Kidney (tissue), 14 donors: ENCODE results near the gene WIZ. TPM values are rescaled to one million over a fixed set of nuclear protein-coding genes. Genes with fewer than 3 reads are reported as not detected.
A peak's percentile ranks its signal among the peaks of the same experiment; 100 is the strongest.

Source experiments
- DNase-seq, 5 donors: peaks; one replicate each; pipeline ENCODE4 v3.0.0-alpha.2; 2013 to 2020
- FAIRE-seq: peaks from 2 replicates; lab custom pipeline; 2012; peaks lifted over from hg19 to GRCh38; lab: Jason Lieb, UNC
- H3K27ac ChIP-seq, 2 donors: one replicate each; pipeline ENCODE4 v1.7.0; 2013; ENCODE audit warnings: low read depth in 2 of 2, low read length in 2 of 2, inconsistent platforms in 1 of 2
- H3K27me3 ChIP-seq: one replicate; pipeline ENCODE4 v1.7.1; 2013; ENCODE audit warnings: low read length, inconsistent platforms; ENCODE audit not compliant: control insufficient read depth, insufficient read depth
- H3K36me3 ChIP-seq, 3 donors: one replicate each; pipeline versions ENCODE4 v1.7.0 to v1.7.1; 2013; ENCODE audit warnings: low read length in 3 of 3, control low read depth in 1 of 3, inconsistent platforms in 1 of 3; ENCODE audit not compliant: insufficient read depth in 3 of 3, control insufficient read depth in 2 of 3
- H3K4me1 ChIP-seq, 3 donors: one replicate each; pipeline versions ENCODE4 v1.7.0 to v1.7.1; 2013; ENCODE audit warnings: low read length in 3 of 3, inconsistent platforms in 1 of 3, low read depth in 1 of 3; ENCODE audit not compliant: control insufficient read depth in 2 of 3, insufficient read depth in 2 of 3
- H3K4me3 ChIP-seq, 3 donors: one replicate each; pipeline versions ENCODE4 v1.7.0 to v1.8.1; 2013; ENCODE audit warnings: low read length in 3 of 3, control low read depth in 1 of 3, inconsistent platforms in 1 of 3
- H3K9ac ChIP-seq, 3 donors: one replicate each; pipeline versions ENCODE4 v1.7.0 to v1.7.1; 2013; ENCODE audit warnings: low read length in 3 of 3, control low read depth in 1 of 3, inconsistent platforms in 1 of 3
- H3K9me3 ChIP-seq, 3 donors: one replicate each; pipeline versions ENCODE4 v1.7.0 to v1.7.1; 2013; ENCODE audit warnings: low read length in 3 of 3, control low read depth in 1 of 3, inconsistent platforms in 1 of 3; ENCODE audit not compliant: control insufficient read depth in 2 of 3, insufficient read depth in 1 of 3
- intact Hi-C: fragments of 100-400 bp; cut with DNase I; formaldehyde crosslinking; loops from one replicate; pipeline ENCODE4 v1.11.1; 2022
- polyA plus RNA-seq: library from polyadenylated mRNA; stranded (reverse); fragments of 350-450 nt; fragmentation: Illumina TruSeq; extraction: RNeasy Lipid Tissue Mini Kit (QIAGEN cat#74804); gene quantifications from one replicate; pipeline ENCODE4 v1.2.3, GENCODE V29; 2014; ENCODE audit warnings: low read depth, low replicate concordance; ENCODE audit not compliant: insufficient read depth
- total RNA-seq: library from RNA; stranded (reverse); fragmentation: NEBNext Ultra II Directional; extraction: Animal tissue kit (Norgen Biotek cat#: 25700); gene quantifications from one replicate; pipeline ENCODE4 v1.2.1, GENCODE V29; 2021
- TF ChIP-seq, protein P1 (sequence below): IDR thresholded peaks from 3 replicates; pipeline ENCODE4 v1.5.1; 2012; ENCODE audit warnings: mild to moderate bottlenecking, moderate library complexity, borderline replicate concordance; ENCODE audit not compliant: insufficient read depth; ENCODE audit errors: extremely low read depth
- donor health status: control.
- donor health status: control.
- donor health status: control.
- donor health status: control.
- donor health status: control.
- donor health status: DM: yes; HTN: yes; CAD: no.
- donor health status: Normal renal cell carcinoma (clear cell type).

Gene WIZ
- total and polyA plus RNA-seq, 2 donors from 2014 or later, result 15.4 to 37.1 TPM

DNA sequence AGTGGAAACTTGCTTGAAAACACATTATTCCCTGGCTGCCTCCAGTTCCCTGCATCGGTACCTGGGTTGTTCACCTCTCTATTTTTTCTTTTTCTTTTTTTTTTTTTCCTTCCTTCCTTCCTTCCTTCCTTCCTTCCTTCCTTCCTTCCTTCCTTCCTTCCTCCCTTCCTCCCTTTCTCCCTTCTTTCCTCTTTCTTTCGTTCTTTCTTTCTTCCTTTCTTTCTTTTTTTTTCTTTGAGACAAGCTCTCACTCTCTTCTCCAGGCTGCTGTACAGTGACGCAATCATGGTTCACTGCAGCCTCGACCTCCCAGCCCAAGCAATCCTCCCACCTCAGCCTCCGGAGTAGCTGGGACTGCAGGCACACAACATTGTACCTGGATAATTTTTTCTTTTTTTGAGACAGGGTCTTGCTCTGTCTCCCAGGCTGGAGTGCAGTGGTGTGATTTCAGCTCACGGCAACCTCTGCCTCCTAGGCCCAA lies 18.0 kb upstream of the WIZ start:
- intact Hi-C loops, result no loop called here
- Histone ChIP-seq H3K27ac (no peak overlapping the region), H3K9me3 (no peaks in the 10 kb centered on the region), H3K27me3 (peaks cover 6% of the 10 kb centered on the region), H3K4me1 (peaks cover 0 to 4% (median 0%) of the 10 kb centered on the region in 3 donors), H3K36me3 (no peaks in the 10 kb centered on the region), H3K4me3 (no peak overlapping the region), H3K9ac (no peak overlapping the region)
- TF ChIP-seq, protein P1, sequence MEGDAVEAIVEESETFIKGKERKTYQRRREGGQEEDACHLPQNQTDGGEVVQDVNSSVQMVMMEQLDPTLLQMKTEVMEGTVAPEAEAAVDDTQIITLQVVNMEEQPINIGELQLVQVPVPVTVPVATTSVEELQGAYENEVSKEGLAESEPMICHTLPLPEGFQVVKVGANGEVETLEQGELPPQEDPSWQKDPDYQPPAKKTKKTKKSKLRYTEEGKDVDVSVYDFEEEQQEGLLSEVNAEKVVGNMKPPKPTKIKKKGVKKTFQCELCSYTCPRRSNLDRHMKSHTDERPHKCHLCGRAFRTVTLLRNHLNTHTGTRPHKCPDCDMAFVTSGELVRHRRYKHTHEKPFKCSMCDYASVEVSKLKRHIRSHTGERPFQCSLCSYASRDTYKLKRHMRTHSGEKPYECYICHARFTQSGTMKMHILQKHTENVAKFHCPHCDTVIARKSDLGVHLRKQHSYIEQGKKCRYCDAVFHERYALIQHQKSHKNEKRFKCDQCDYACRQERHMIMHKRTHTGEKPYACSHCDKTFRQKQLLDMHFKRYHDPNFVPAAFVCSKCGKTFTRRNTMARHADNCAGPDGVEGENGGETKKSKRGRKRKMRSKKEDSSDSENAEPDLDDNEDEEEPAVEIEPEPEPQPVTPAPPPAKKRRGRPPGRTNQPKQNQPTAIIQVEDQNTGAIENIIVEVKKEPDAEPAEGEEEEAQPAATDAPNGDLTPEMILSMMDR, result no peak
- DNase-seq, result peak in 1 of 5 donors; percentile 23
- FAIRE-seq, result no peak

DNA sequence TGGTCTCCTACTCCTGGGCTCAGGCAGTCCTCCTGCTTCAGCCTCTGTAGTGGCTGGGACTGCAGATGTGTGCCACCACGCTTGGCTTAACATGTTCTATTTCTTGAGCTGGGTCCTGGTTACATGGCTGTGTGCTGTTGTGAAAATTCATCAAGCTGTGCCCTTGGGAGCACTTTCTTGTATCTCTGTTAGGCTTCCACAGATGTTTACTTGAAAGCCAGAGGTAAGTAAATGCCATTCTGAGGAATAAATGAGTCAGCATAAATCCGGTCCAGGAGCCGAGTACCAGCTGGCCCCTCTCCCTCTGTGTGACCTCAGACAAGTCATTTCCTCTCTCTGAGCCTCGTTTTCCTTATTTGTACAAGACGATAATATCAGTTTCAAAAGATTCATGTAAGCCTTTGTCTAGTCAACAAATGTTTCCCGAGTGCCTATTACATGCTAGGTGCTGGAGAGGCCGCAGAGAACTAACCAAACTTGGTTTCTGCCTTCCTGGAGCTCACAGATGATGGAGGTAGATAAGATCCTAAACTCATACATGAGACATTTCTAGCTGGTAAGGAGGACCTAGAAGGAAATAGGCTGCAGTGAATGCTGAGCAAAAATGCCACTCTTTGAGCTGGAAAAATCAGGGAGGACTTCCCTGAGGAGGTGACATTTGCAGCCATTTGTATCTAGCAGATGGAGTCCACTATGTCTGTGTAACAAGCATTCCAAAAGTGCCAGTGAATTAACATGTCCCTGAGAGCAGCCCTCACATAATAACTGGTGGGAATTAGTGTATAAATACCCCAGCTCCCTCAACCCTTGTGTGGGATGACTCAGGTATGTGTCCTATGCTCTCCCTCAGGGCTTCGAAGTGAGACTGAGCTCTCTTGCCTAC lies 17.3 kb upstream of the WIZ start:
- H3K4me3 ChIP-seq, result no peak overlapping the region
- H3K9ac ChIP-seq, result no peak overlapping the region
- H3K27ac ChIP-seq, result no peak overlapping the region
- intact Hi-C loops, result no loop called here
- H3K4me1 ChIP-seq, result peaks cover 0 to 4% (median 0%) of the 10 kb centered on the region in 3 donors
- TF ChIP-seq, protein P1, result no peak
- peaks cover 6% of the 10 kb centered on the region for H3K27me3 ChIP-seq
- DNase-seq (peak in 1 of 5 donors; percentile 29), FAIRE-seq (no peak)
- no peaks in the 10 kb centered on the region for H3K36me3 ChIP-seq
- H3K9me3 ChIP-seq, result no peaks in the 10 kb centered on the region

DNA sequence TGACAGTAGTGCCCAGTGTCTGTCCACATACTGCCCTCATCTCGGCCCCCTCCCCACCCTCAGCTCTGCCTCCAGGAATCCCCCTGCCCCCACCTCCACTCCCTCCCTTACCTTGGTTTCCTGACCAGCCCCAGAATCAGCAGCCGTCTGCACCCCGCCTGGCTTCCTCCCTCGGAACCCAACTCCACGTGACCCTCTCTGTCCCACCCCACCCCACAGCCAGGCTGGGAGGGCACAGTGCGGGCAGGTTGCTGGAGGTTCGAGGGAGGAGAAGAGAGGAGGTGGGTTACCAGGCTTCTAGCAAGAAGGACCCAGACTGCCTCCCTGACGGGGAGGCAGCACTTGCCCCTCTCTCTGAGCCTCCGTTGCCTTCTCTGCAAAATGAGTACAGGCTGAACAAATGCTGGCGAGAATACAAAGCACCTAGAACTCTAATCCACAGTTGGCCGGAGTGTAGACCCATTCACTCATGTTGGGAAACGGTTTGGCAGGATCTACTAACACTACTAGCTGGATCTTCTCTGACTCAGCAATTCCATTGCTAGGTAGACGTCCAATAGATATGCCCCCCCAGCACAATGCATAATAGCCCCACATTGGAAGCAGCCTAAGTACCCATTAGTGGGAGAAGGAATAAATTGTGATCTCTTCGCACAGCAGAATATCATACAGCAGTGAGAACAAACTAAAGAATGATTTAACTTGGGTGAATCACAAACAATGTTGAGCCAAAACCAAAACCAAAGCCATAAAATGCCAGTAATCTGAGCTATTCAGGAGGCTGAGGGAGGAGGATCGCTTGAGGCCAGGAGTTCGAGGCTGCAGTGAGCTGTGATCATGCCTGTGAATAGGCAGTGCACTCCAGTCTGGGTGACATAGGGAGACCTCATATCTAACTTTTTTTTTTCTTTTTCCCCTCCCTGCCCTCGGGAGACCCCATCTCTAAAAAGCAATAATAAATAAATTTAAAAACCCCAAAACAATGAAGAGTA lies 14.9 kb upstream of the WIZ start, which contains the start of gene RASAL3:
Gene RASAL3, minus strand, starts transcription at position 151 of the 992 bp plus-strand sequence. CDS start 186 bp downstream, outside the sequence.
- Histone ChIP-seq H3K4me3 (peak within 1 kb of the TSS in 1 of 3 donors; percentile 17), H3K27me3 (peaks cover 6% of the 10 kb centered on the region), H3K4me1 (peaks cover 0 to 1% (median 0%) of the 10 kb centered on the region in 3 donors), H3K9me3 (no peaks in the 10 kb centered on the region), H3K27ac (peak within 1 kb of the TSS in 1 of 2 donors; percentile 53), H3K9ac (no peak within 1 kb of the TSS), H3K36me3 (no peaks in the 10 kb centered on the region)
- TF ChIP-seq, protein P1, result no peak
- DNase-seq (peak in 1 of 5 donors; percentile 72), FAIRE-seq (no peak)
- intact Hi-C loops, result no loop called here
